Activated CD4-positive, alpha-beta T cell treated with anti-CD3 and anti-CD28 coated beads, Interleukin-2, amount 50 U/mL, for 48 hours (primary cell): Measurements from ENCODE around the gene NUAK2.
A peak's percentile ranks its signal among the peaks of the same experiment; 100 is the strongest.

Experiments used
- DNase-seq, 2 experiments: peaks; one replicate each; pipeline ENCODE4 v3.0.0-alpha.2; 2020

Gene NUAK2

DNA sequence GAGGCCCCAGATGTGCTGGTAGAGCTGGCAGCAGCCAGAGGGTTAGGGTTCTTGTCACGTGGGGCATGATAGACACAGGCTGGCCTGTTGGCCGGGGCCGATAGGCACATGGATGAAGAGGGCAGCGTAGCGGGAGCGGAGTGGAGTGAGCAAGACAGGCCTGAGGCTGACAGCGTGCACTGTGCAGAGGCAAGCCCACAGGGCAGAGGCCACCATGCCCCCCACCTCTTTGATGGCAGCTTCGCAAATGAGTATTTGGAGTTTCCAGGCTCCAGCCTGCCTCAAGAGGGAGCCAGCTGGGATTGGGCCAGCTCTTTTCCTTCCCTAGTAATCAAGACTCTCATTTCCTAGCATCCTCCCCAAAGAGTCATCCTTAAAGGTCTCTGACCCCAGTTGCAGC lies 50.3 kb downstream of the NUAK2 start:
- no peak for DNase-seq

DNA sequence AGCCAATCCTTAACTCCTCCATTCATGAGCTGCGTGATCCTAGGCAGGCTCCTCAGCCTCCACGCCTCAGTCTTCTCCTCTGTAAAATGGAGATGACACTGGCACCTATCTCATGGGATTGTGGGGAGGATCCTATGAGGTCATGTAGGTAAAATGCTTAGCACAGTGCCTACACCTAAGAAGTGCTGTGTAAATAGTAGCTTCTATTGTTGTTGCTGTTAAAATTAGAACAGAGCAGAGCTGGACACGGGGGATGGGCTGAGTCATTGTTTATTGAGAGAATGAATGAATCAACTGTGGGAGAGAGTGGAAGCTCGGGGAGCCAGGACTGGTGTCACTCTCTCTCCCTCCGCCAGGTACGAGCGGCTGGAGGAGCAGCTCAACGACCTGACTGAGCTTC lies 50.8 kb downstream of the NUAK2 start:
- no peak for DNase-seq

DNA sequence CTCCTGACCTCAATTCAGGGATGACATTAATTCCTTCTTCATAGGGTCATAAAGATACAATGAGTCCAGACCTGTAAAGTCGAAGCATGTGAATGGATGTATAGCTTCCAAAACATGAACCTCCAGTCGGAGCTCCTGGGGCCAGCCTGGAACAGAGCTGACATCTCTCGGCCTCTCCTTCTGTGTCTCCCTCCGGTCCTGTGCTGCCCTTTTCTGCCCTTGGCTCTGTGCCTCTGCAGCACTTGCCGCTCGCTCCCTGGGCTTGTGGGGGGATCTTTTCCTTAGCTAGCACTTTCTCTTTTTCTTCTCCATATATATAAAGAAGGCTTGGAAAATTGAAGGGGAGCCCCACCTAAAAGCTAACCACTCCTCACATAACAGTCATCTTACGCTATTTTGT lies 51.3 kb downstream of the NUAK2 start:
- no peak for DNase-seq

DNA sequence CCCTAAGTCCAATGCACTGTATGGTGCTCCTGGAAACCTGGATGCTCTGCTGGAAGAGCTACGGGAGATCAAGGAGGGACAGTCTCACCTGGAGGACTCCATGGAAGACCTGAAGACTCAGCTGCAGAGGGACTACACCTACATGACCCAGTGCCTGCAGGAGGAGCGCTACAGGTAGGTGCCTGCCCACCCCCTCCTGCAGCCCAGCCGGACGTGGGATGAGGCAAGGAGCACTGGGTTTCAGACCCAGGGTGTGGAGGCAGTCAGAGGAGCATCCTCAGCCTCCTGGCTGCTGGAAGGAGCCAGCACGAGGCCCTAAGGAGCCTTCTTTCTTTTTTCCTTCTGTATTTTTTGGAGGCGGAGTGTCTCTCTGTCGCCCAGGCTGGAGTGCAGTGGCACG lies 51.8 kb downstream of the NUAK2 start:
- DNase-seq: no peak

DNA sequence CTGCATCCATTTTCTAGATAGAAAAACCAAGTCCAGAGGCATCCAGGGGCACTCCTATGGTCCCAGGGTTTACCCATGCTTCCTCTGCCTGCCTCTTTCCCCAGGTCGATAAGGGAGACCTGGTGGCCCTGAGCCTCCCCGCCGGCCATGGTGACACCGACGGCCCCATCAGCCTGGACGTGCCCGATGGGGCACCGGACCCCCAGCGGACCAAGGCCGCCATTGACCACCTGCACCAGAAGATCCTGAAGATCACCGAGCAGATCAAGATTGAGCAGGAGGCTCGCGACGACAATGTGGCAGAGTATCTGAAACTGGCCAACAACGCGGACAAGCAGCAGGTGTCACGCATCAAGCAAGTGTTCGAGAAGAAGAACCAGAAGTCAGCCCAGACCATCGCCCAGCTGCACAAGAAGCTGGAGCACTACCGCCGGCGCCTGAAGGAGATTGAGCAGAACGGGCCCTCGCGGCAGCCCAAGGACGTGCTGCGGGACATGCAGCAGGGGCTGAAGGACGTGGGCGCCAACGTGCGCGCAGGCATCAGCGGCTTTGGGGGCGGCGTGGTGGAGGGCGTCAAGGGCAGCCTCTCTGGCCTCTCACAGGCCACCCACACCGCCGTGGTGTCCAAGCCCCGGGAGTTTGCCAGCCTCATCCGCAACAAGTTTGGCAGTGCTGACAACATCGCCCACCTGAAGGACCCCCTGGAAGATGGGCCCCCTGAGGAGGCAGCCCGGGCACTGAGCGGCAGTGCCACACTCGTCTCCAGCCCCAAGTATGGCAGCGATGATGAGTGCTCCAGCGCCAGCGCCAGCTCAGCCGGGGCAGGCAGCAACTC lies 52.5 kb downstream of the NUAK2 start:
- DNase-seq: no peak

DNA sequence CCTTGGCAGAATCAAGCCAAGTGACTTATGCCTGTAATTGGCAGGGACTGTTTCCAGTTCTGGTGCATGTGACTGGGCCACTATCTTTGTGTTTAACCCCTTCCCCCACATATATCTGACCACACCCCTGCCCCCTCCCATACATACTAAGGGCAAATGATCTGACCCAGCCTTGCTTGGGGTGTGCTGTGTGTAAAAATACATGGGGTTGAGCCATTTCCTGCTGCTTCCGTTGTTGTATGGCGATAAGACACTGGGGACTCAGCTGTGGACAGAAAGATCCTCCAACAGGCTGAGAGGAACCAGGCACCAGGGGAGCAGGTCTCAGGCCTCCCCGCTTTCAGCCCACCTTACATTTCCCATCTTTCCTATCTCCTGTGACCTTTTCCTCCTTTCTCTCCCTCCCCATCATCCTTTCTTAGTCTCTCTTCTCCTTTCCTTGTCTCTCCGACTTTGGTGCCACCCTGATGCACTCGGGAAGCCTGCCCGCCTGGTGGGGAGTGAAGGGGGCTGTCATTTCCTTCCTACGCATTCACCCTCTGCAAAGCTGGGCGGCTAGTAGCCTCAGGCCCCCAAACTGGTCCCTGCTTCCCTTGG lies 54.1 kb downstream of the NUAK2 start:
- DNase-seq: no peak

DNA sequence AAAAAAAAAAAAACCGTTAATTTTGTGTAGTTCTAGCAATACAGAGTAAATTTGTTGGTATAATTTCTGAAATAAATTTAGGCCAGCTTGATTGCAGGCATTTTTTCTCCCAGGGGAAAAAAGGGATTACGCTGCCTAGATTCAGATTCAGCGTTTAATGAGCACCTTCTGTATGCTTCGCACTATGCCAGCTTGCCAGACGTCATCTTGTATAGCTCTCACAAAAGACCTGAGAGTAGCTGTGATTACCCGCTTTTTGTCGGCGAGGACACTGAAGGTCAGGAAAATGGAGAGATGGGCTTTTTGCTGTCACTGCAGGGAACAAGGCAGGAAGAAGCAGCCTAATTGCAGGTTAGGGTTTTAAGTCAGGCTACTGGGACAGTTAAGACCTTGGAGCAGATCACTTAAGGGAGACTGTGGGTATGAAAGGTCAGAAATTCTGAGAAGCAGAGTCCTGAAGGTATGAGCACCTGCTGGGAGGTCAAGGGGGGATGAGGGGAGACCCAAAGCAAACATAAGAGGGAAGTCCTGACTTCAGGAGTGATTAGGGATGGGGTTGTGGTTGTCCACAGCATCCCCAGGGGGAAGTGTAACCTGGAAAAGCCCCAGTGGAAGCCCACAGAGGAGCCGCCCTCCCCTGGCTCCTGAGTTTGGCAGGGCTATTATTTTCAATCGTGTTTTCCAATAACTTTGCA lies 54.8 kb downstream of the NUAK2 start:
- DNase-seq: no peak

DNA sequence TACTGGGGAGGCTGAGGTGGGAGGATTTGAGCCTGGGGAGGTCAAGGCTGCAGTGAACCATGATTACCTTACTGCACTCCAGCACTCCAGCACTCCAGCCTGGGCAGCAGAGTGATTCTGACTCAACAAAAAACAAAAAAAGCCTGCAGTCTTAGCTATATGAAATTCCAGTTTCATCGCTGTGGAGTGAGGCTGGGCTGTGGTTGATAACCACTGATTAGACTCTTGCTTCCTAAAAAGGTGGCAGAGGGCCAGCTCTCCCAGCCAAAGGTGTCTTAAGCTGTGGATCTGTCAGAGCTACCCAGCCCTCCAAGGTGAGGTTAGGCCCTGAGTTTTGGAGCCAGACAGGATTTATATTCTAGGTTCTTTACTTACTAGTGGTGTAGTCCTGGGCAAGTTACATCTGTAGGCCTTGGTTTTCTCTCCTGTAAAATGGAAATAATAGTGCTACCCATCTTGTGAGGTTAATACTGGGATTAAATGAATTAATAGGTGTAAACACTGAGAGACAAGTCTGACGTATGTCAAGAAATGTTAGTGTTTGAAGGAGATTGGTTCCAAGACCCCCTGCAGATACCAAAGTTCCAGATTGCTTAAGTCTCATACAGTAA lies 57.9 kb downstream of the NUAK2 start:
- no peak for DNase-seq

DNA sequence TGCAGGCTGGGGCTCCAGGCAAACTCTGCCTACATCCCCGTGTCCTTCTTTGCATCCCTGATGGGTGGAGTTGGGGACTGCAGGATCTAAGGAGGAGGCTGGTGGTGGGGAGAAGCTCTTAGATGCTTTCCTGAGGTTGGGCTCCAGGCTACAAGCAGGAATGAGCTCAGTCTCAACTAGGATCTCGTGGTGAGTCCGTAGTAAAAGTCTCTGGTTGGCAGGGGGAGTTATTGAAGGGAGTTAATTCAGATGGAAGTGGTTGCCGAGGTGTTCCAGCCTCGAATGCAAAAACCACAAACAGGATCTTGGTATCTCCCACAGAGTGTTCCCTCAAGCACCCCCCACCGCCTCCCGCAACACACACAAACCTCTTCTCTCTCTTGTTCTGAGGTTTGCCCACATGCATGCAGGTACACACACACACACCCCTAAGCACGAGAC lies 58.8 kb downstream of the NUAK2 start:
- DNase-seq: no peak

DNA sequence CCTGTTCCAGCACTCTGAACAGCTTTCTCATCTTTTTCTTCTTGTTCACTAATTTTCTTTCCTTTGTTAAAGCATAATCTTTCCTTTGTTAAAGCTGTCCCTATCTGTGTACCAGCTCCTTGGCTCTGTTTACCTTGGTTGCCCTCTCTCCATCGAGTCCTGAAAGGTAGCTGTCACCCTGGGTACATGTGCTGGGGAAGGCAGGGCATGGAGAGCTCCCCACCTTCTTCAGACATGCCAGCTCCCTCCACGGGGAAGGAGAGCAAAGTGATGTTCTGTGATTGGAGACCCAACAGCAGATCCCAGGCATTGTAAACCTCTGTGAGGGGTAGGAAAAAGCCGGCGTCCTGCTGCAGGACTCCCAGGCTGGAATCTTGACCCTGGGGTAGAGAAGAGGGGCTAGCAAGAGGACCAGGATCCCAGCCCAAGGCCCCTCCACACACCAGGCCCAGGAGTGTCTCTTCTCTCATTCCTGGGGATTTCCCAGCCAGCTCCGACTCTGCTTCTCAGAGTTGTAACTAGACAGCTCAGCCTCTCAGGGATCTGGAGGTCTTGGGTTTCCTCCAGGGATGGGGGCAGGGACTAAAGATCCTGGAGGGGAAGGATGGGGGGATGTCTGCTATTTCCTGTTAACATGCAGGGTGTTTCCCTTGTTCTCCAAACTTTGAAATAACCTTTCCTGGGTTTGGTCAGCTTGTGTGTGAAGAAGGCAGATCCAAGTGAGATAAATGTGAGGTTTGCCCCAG lies 59.4 kb downstream of the NUAK2 start:
- no peak for DNase-seq

DNA sequence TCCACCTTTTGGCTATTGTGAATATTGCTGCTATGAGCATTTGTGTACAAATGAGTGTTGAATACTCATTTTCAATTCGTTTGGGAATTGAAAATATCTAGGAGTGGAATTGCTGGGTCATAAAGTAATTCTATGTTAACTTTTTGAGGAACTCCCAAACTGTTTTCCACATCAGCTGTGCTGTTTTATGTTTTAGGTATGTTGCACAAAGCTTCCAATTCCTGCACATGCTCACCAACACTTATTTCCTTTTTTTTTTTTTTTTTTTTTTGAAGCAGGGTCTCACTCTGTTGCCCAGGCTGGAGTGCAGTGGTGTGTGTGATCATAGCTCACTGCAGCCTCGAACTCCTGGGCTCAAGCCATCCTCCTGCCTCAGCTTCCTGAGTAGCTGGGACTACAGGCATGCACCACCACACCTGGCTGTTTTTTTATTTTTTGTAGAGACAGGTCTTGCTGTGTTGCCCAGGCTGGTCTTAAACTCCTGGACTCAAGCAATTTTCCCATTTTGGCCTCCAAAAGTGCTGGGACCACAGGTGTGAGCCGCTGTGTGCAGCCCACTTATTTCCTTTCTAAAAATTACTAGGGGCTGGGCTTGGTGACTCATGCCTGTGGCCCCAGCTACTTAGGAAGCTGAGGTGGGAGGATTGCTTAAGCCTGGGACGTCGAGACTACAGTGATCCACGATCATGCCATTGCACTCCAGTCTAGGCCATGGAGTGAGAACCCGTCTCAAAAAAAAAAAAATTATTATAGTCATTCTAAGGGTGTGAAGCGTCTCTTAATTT lies 60.4 kb downstream of the NUAK2 start:
- no peak for DNase-seq

DNA sequence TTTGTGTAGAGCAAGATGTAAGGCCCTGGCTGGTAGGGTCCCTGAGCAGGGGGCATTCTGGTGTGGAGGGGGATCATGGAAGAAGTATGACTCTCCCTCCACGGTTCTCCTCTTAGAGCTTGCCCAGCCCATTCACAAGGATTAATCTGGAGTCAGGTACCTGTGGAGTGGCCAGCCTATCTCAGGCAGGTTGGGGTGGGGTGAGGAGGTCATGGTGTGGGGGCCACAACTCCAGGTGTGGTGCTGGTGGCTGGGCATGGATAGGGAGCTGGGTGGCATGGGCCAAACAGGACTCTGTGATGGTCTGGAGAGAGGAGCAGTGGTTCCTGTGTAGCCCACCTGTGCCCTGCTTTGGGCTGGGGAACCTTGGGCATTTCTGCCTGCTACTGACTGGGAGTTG lies 61.5 kb downstream of the NUAK2 start:
- no peak for DNase-seq

DNA sequence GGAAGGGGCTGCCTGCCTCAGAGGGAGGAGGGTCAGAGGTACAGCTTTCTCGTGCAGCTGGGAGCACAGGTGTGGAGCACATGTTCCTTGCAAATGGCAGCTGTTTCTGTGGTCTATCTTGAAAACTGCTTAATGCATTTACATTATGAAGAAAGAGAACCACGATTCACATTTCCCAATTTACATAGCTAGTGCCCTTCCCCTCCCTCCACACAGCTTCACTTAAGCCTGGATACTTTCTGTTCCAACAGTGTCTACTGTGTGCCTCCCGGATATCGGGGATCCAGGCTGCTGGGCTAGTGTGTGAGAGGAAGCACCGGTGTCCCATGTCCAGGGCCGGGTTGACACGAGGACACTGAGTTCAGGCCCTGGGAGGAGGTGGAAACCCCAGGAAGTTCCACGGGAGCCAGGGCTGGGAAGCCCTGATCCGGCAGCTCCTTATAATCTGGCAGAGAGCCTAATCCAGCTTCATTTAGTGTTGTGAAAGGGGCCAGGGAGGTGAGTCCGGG lies 62.2 kb downstream of the NUAK2 start:
- no peak for DNase-seq

DNA sequence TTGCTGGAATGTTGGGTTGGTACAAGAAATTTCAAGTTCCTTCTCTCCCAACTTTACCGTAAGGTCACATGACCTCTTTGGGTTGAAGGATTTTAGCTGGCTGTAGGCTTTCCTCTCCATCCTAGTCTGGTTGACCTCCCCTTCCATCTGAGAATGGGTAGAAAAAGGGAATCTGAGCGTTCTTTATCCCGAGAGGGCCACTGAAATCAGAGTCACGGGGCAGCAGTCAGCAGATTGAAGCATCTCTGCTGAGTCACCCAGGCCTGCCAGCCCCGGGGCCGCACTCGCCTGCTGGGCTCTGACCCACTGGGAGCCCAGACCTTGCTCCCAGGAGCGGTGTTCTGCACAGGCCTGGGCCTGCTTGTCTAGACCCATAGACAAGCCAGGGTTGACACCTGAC lies 62.8 kb downstream of the NUAK2 start:
- DNase-seq: no peak

DNA sequence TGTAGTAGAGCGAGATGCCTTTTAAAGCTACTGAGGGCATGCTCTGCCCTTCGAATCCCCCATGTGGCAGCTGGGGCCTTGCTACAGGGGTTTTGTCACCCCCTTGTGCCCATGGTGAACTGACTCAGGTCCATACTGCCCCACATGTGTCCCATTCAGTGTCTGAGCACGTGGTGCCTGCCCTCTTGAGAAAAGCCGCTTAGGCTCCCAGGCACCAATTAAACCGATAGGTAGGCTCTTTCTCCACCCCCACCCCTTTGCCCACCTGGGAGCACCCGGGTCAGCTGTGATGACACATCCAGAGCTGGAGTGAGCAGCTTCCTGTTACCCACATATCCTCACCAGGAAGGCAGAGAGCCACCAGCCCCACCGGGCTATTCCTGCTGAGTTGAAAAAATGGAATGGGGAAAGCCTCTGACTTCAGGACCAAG lies 63.3 kb downstream of the NUAK2 start:
- DNase-seq: no peak

DNA sequence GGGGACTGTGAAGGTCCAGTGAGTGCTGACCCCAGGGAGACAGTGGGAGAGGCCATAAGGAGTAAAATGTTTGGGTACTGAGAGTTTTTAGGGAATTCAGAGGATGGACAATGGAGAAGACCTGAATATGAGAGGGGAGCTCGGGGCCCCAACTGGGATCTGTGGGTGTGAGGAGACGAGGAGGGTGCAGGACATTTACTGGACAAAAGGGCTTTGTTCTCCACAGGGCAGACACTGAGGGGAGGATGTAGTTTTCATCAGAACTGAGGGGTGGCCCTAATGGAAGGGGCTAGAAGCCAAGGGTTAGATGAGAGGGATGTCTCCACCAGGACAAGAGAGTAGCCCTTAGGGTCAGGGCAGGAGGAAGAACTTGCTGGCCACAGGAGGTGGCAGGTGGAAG lies 63.8 kb downstream of the NUAK2 start:
- DNase-seq: no peak

DNA sequence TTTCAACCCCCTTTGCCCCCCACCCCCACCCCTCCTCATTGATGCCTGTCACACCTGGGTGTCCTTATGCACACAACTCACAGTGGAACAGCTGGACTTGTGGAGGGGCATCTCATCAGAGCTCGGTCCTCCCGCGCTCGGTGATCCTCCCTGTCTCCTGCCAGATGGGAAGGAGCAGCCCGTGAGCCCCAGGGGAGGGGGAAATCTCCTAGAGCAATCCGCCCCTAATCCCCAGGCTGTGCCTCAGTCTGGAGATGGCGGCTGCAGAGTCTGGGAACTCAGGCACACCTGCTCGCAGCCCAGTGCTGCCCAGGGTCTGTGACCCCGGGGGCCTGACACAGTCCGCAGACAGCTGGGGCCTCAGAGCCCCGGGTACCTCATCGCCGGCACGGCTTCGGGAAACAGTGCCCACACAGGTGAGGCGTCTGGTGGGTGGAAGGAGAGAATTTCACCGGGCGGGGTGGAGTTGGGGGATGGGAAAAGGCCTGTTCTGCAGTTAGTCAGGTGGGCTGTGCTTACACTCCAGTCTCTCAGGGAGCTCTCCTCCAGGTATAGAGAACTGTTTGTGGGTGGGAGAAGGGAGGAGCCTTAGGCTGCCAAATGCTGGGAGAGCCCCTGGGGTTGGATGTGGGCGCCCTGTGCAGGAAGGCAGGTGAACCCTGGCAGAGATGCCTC lies 64.5 kb downstream of the NUAK2 start:
- no peak for DNase-seq

DNA sequence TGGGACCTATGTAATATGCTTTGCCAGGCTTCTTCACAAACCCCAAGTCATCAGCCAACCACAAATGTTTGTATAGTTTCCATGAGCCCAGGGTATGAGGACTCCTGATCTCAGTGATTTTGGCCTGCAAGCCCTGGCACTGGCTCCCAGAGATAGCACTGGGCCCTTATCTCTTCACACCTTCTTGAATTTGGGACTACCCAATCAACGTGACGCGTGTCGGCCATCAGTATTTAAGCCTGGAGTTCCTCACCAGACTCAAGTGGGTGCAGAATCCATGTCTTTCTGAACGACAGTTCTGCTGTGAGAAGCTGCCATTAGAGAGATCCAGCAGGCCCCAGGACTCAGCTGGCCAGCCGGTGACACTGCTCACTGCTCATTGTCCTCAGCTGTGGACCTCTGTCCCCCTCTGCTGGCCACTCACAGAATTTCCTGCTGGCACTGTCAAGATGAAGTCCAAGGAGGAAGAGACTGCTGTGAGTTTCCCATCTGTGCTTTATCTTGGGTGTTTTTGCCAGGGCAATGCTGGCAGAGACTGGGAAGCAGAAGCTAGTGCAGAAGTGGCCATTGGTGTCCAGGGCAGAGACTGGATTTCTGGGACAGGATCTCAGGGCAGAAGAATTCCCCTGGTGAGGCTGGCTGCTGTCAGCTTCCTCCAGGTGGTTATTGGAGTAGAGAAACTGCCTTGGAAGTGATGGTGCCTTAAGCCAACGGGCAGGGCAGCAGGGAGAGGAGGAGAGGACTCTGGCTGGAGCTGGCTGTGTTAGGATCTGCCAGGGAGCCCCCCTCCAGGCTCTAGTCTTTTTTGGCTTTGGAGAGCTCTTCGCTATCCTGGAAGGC lies 65.4 kb downstream of the NUAK2 start:
- DNase-seq: peak; percentile 92 to 94
